GM18951 (cell line): ENCODE results near the gene DCHS2.

Experiments
- POLR2A ChIP-seq: IDR thresholded peaks from 4 replicates; pipeline ENCODE4 v1.6.1; 2011; ENCODE audit warnings: mild to moderate bottlenecking; ENCODE audit not compliant: insufficient read length, insufficient read depth; ENCODE audit errors: extremely low read depth
- in situ Hi-C: fragments of 300-500 bp; cut with MboI; formaldehyde crosslinking; loops from one replicate; pipeline ENCODE4 v1.12.0; 2022; ENCODE audit warnings: low sequenced_read_pairs, mixed read lengths, inconsistent platforms; ENCODE audit not compliant: unreplicated experiment

DCHS2 gene

DNA sequence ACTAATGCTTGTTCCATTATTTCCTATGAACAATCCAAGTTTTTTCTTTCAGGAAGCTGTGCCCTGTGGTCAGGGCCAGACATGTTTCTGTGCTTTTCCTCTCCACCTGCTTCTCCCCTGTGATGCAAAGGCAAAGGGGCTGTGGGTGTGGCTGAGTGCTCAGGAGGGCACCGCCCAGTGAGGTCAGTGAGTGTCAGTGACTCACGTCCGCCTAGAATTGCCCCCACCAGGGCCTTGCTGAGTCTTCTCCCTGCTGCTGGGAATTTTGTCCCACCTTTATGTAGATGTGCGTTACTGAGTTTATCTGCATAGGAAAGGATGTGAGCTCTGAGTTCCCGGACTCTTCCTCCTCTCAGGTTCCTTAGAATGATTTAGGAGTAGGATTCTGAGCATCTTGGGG is 283.2 kb downstream of the DCHS2 start:
- in situ Hi-C loops, result no loop called here

GRCh38 chr4:154205471-154205870 is 286.1 kb downstream of the DCHS2 start:
- no peak for TF ChIP-seq POLR2A
- in situ Hi-C loops, result no loop called here

More for the DNA sequence above, 283.2 kb downstream of the DCHS2 start:
- TF ChIP-seq POLR2A, result no peak

- in situ Hi-C loops, result no loop called here
- no peak for TF ChIP-seq POLR2A
Observed at GRCh38 chr4:154194649-154195048, 296.9 kb downstream of the DCHS2 start.

DNA sequence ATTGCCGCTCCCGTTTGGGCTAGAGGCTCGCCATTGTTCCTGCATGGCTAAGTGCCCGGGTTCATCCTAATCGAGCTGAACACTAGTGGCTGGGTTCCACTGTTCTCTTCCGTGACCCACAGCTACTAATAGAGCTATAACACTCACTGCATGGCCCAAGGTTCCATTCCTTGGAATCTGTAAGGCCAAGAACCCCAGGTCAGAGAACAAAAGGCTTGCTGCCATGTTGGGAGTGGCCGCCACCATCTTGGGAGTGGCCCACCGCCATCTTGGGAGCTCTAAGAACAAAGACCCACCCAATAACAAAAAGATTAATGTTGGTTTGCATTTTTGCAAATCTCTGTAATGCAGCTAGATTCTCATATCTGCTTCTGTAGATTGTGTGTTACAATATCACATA is 299.0 kb downstream of the DCHS2 start:
- in situ Hi-C loops, result no loop called here
- no peak for TF ChIP-seq POLR2A

- TF ChIP-seq POLR2A, result no peak
- in situ Hi-C loops, result no loop called here
Observed at GRCh38 chr4:154189346-154189745, 302.3 kb downstream of the DCHS2 start.

DNA sequence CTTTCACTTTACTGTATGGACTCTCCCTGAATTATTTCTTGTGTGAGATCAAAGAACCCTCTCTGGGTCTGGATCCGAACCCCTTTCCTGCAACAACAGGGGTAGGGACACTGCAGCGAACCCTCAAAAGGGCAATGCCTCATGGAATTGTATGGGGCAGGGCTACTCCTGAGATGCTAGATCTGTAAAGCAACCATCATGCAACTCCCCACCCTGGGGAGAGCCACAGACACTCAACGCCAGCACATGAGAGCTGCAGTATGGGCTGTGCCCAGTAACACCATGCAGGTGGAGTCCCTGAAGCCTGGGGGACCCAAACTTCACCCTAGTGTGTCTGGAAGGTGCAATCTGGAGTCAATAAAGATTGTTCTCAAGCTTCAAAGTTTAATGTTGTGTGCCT is 304.7 kb downstream of the DCHS2 start:
- no peak for TF ChIP-seq POLR2A
- in situ Hi-C loops, result no loop called here

DNA sequence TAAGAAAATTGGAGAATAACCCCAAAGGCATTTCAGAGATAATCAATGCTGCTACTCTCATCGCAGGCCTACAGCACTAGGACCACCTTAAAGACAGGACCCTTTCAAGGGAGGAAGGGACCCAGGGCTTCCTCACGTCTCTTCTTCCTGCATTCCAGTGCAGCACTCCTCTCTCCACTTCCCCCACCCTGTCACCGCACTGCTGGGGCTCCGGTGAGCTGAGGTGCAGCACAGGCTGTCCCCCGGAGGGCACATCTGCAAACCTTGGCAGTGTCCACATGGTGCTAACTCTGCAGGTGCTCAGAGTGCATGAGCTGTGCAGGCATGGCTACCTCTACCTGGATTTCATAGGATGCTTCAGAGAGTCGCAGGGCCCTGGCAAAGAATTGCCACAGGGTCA is 305.6 kb downstream of the DCHS2 start:
- in situ Hi-C loops, result no loop called here
- TF ChIP-seq POLR2A, result no peak

GRCh38 chr4:154184238-154184637 is 307.4 kb downstream of the DCHS2 start:
- in situ Hi-C loops, result no loop called here

DNA sequence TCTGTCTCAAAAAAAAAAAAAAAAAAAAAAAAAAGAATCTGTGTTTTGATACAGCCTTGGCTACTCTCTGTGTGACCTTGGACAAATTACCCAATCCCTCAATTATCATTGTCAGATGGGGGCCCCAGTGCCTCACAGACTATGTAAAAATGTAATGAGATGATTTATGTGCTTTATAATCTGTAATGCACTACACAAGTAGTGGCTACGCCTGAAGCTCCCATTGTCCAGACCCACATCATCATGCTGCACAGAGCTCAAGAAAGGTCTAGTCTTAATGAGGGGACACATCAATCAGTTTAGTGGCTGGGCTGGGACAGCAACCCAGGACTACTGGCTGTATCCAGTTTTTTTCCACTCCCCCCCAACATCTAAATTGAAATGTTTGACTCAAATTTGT is 308.3 kb downstream of the DCHS2 start:
- no peak for TF ChIP-seq POLR2A
- in situ Hi-C loops, result no loop called here

More at GRCh38 chr4:154184238-154184637, 307.4 kb downstream of the DCHS2 start:
- no peak for TF ChIP-seq POLR2A
